ENCODE data around the gene RAD52.

RAD52 gene

GRCh38 chr12:865614-866013 is 83.9 kb downstream of the RAD52 start:
- Histone ChIP-seq H3K27me3 (replicated peaks; ENCODE audit: control insufficient read depth, insufficient read depth, low read length) (no peaks in the 10 kb centered on the region), H3K36me3 (ENCODE audit: control insufficient read depth, insufficient read depth, low read length) (peaks cover 10% of the 10 kb centered on the region), H3K4me3 (replicated peaks; ENCODE audit: low read depth, low read length) (no peak overlapping the region)
- TF ChIP-seq, protein P1, sequence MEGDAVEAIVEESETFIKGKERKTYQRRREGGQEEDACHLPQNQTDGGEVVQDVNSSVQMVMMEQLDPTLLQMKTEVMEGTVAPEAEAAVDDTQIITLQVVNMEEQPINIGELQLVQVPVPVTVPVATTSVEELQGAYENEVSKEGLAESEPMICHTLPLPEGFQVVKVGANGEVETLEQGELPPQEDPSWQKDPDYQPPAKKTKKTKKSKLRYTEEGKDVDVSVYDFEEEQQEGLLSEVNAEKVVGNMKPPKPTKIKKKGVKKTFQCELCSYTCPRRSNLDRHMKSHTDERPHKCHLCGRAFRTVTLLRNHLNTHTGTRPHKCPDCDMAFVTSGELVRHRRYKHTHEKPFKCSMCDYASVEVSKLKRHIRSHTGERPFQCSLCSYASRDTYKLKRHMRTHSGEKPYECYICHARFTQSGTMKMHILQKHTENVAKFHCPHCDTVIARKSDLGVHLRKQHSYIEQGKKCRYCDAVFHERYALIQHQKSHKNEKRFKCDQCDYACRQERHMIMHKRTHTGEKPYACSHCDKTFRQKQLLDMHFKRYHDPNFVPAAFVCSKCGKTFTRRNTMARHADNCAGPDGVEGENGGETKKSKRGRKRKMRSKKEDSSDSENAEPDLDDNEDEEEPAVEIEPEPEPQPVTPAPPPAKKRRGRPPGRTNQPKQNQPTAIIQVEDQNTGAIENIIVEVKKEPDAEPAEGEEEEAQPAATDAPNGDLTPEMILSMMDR (IDR thresholded peaks at IDR 0.05; ENCODE audit: insufficient read depth, low read length, poor library complexity, severe bottlenecking) = no peak
- no peak for DNase-seq (ENCODE audit: extremely low read depth, insufficient read length)

DNA sequence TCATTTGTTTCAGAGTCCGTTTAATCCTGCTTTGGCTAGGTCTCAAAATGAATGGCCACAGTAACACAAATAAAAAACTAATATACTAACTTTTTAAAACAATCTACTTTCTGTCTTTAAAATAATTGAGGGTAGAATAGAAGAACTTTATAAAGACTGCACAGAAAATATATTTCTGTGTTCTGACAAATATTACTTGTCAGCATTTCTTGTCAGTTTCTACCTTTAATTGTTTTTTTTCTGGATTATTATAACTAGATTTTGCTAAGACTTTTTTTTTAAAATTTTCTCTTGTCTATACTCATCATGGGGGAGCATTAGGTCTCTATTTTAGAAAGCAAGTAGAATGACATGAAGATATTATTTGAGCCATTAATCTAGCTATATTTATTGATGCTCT is 86.2 kb downstream of the RAD52 start:
- no peak for DNase-seq (ENCODE audit: extremely low read depth, insufficient read length)
- TF ChIP-seq, protein P1 (IDR thresholded peaks at IDR 0.05; ENCODE audit: insufficient read depth, low read length, poor library complexity, severe bottlenecking) = no peak
- H3K4me3 ChIP-seq (replicated peaks; ENCODE audit: low read depth, low read length) = no peak overlapping the region
- H3K27me3 ChIP-seq (replicated peaks; ENCODE audit: control insufficient read depth, insufficient read depth, low read length) = no peaks in the 10 kb centered on the region
- peaks cover 7% of the 10 kb centered on the region for H3K36me3 ChIP-seq (ENCODE audit: control insufficient read depth, insufficient read depth, low read length)

DNA sequence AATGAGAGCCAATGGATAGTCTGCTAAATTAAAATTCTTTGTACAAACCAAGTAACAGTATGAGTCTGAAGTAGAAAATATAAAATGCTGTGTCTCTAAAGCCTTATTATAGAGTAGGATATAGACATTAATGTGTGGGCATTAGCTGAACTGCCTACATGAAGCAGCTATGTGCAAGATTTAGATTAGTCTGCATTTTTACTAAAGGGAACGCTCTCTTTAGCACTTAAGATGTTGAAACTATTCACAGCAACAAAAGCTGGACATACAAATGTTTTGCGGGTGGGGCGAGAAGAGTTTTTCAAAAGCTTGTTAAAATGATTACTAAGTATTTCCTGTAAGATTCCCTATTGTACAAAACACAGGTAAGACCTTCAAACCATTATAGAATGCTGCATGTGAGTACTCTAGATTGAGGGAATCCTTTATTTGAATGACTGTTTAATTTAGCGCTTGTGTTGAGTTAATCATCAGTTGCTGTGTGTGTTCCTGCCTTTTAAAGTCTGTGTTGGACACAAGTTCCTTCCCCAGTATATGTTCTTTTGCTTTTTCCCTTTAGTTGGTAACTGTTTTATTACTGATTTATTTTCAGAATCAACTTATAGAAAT is 87.1 kb downstream of the RAD52 start:
- TF ChIP-seq, protein P1 (IDR thresholded peaks at IDR 0.05; ENCODE audit: insufficient read depth, low read length, poor library complexity, severe bottlenecking) = no peak
- no peaks in the 10 kb centered on the region for H3K27me3 ChIP-seq (replicated peaks; ENCODE audit: control insufficient read depth, insufficient read depth, low read length)
- no peak for DNase-seq (ENCODE audit: extremely low read depth, insufficient read length)
- H3K4me3 ChIP-seq (replicated peaks; ENCODE audit: low read depth, low read length) = no peak overlapping the region
- peaks cover 6% of the 10 kb centered on the region for H3K36me3 ChIP-seq (ENCODE audit: control insufficient read depth, insufficient read depth, low read length)

Measured in GM06990 (cell line).